SKM-1 (cell line): ENCODE data around the gene MLN.

Source experiments
- DNase-seq: peaks from one replicate; lab custom pipeline; 2025; ENCODE audit not compliant: unreplicated experiment; lab: John Stamatoyannopoulos, UW

MLN gene

GRCh38 chr6:33816911-33817310 lies 13.1 kb upstream of the MLN start:
- DNase-seq = no peak

- DNase-seq = no peak
Measured at GRCh38 chr6:33815854-33816253, 12.1 kb upstream of the MLN start.

GRCh38 chr6:33813990-33814985 lies 10.5 kb upstream of the MLN start:
- no peak for DNase-seq

GRCh38 chr6:33813246-33813904 lies 9.6 kb upstream of the MLN start:
- no peak for DNase-seq

- DNase-seq = no peak
Measured at GRCh38 chr6:33812669-33813068, 8.9 kb upstream of the MLN start.

GRCh38 chr6:33809594-33809993 lies 5.8 kb upstream of the MLN start:
- no peak for DNase-seq

- DNase-seq = no peak
Measured at GRCh38 chr6:33808641-33809180, 4.9 kb upstream of the MLN start.

GRCh38 chr6:33807606-33808005 lies 3.8 kb upstream of the MLN start:
- no peak for DNase-seq

GRCh38 chr6:33806841-33807240 lies 3.0 kb upstream of the MLN start:
- no peak for DNase-seq

GRCh38 chr6:33802186-33802958 lies 1.4 kb downstream of the MLN start:
- DNase-seq = no peak

GRCh38 chr6:33801611-33802010 lies 2.2 kb downstream of the MLN start:
- no peak for DNase-seq

GRCh38 chr6:33800248-33800969 lies 3.4 kb downstream of the MLN start:
- no peak for DNase-seq

GRCh38 chr6:33799454-33800113 lies 4.2 kb downstream of the MLN start:
- no peak for DNase-seq

- no peak for DNase-seq
Measured at GRCh38 chr6:33798343-33798848, 5.4 kb downstream of the MLN start.

GRCh38 chr6:33797626-33798342 lies 6.0 kb downstream of the MLN start:
- DNase-seq = no peak

- no peak for DNase-seq
Measured at GRCh38 chr6:33794910-33795623, 8.7 kb downstream of the MLN start.

- no peak for DNase-seq
Measured at GRCh38 chr6:33792981-33793380, 10.8 kb downstream of the MLN start.

- DNase-seq = no peak
Measured at GRCh38 chr6:33791620-33792019, 12.2 kb downstream of the MLN start.

GRCh38 chr6:33790910-33791309 lies 12.9 kb downstream of the MLN start:
- DNase-seq = no peak
